UCSD-AML1 (cell line): Measurements from ENCODE around the gene GULP1.
"Not testable (repeated sequence)": the region's sequence is repeated elsewhere in the genome, so short reads cannot be mapped to it uniquely, and the experiment has no call there.

Experiments used
- DNase-seq: peaks from one replicate; lab custom pipeline; 2025; ENCODE audit not compliant: unreplicated experiment; lab: John Stamatoyannopoulos, UW

Gene GULP1

GRCh38 chr2:188523919-188524318, 232.2 kb downstream of the GULP1 start:
- DNase-seq: no peak

- DNase-seq: peak; percentile 7
These were observed 232.9 kb downstream of the GULP1 start for GRCh38 chr2:188524519-188525113.

GRCh38 chr2:188526701-188527100, 235.0 kb downstream of the GULP1 start:
- DNase-seq: no peak

GRCh38 chr2:188527141-188527540, 235.5 kb downstream of the GULP1 start:
- DNase-seq: no peak

- no peak for DNase-seq
These were observed 235.9 kb downstream of the GULP1 start for GRCh38 chr2:188527581-188527993.

GRCh38 chr2:188529710-188530109, 238.0 kb downstream of the GULP1 start:
- DNase-seq: no peak

GRCh38 chr2:188534875-188535274, 243.2 kb downstream of the GULP1 start:
- no peak for DNase-seq

GRCh38 chr2:188551671-188552070, 260.0 kb downstream of the GULP1 start:
- no peak for DNase-seq

GRCh38 chr2:188557081-188557480, 265.4 kb downstream of the GULP1 start:
- no peak for DNase-seq

GRCh38 chr2:188559455-188559854, 267.8 kb downstream of the GULP1 start:
- not testable (repeated sequence) for DNase-seq

- DNase-seq: no peak
These were observed 269.9 kb downstream of the GULP1 start for GRCh38 chr2:188561473-188561979.

- no peak for DNase-seq
These were observed 277.9 kb downstream of the GULP1 start for GRCh38 chr2:188569431-188570165.

GRCh38 chr2:188570370-188570769, 278.7 kb downstream of the GULP1 start:
- DNase-seq: no peak

- no peak for DNase-seq
These were observed 280.0 kb downstream of the GULP1 start for GRCh38 chr2:188571543-188572303.

GRCh38 chr2:188572592-188572991, 280.9 kb downstream of the GULP1 start:
- no peak for DNase-seq

GRCh38 chr2:188573453-188573852, 281.8 kb downstream of the GULP1 start:
- no peak for DNase-seq

GRCh38 chr2:188576006-188576405, 284.3 kb downstream of the GULP1 start:
- no peak for DNase-seq

GRCh38 chr2:188576651-188577050, 285.0 kb downstream of the GULP1 start:
- DNase-seq: no peak

- no peak for DNase-seq
These were observed 285.6 kb downstream of the GULP1 start for GRCh38 chr2:188577231-188577630.

- DNase-seq: no peak
These were observed 289.1 kb downstream of the GULP1 start for GRCh38 chr2:188580738-188581137.

GRCh38 chr2:188582211-188582610, 290.5 kb downstream of the GULP1 start:
- DNase-seq: no peak

GRCh38 chr2:188588235-188588634, 296.6 kb downstream of the GULP1 start:
- no peak for DNase-seq
